GM18870 (cell line): Measurements from ENCODE around the gene TMEM45A.

Experiments
- ATAC-seq: cut with Tn5 transposase; IDR thresholded peaks from one replicate; pipeline ENCODE4 v1.9.1; 2021; ENCODE audit warnings: moderate library complexity; ENCODE audit not compliant: unreplicated experiment

The TMEM45A gene

GRCh38 chr3:100609305-100609704, 116.9 kb downstream of the TMEM45A start, which contains the start of gene ADGRG7:
Gene ADGRG7 (plus strand): TSS chr3:100609601. CDS start chr3:100609857, 256 bp downstream.
- ATAC-seq: no peak

GRCh38 chr3:100609963-100610362, 117.5 kb downstream of the TMEM45A start:
- ATAC-seq: no peak

GRCh38 chr3:100611221-100611620, 118.8 kb downstream of the TMEM45A start:
- ATAC-seq: no peak

GRCh38 chr3:100613721-100614390, 121.4 kb downstream of the TMEM45A start:
- ATAC-seq: peak; percentile 47

- ATAC-seq: peak; percentile 74
These were observed 122.5 kb downstream of the TMEM45A start for GRCh38 chr3:100614941-100615340.

GRCh38 chr3:100615684-100616083, 123.3 kb downstream of the TMEM45A start:
- ATAC-seq: no peak

- ATAC-seq: no peak
These were observed 128.8 kb downstream of the TMEM45A start for GRCh38 chr3:100621251-100621650.
